Stimulated activated CD8-positive, alpha-beta memory T cell treated with anti-CD3 and anti-CD28 coated beads, Interleukin-4, amount 100 ng/mL, for 48 hours (primary cell): ENCODE data around the gene STK24.

Experiments
- DNase-seq: peaks from one replicate; pipeline ENCODE4 v3.0.0-alpha.2; 2020

Gene STK24

DNA sequence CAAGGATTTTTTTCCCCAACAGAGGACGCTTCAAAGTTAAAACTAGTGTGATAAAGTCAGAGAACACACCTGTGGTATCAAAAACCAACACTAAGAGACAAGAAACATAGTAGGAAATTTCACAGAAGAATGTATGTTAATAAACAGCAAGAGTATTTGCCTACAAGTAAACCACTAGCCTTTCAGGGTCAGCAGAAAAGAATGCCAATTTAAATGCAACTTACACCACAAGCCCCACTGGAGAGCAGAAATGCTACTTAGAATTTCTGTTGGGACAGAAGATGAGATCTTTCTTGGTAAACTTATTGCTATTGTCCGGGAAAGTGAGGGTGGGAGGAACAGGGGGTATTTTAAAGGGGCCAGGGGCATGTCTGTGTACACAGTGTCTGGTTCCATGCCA, 68.6 kb downstream of the STK24 start:
- no peak for DNase-seq

DNA sequence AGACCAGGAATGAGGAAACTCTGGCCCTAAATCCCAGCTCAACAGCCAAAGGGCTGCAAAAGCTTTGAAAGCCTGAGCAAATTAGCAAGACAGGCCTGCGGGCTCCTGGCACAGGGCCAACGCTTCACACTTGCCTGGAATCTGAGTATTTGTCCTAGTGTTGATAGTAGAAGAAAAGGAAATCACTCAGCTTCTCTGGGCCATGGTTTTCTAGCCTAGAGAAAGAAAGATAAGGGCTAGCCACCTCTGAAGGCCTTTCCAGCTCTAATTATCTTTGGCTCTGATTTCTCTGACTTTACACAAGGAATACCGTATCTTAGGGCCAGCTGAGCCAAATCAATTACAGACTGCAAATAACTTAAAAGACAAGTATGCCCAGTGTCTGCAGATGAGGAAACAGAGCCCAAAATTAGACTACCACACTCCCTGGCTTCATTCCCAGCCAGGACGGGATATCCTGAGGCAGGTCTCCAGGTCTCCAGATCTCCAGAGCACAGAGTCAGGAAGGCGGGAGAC, 69.6 kb downstream of the STK24 start:
- no peak for DNase-seq

DNA sequence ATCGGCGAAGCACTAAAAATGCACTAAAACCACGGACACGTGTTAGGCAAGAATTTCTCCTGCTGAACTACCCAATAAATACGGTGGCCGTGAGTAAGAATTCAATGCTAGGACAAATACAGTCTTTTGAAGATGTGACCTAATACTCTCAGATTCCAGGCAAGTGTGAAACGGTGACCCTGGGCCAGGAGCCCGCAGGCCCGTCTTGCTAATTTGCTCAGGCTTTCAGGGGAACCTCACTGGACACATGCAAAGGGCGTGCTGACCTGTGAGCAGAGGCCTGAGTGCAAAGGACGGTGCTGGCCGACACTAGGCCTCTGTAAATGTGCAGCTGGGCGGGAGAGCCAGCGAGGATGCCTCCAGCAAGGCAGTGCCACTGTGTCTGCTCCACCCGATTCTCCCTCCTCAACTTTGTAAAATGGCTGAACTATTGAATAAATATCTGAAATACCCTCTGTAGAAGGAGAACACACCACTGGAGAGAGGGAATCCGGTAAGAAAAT, 70.1 kb downstream of the STK24 start:
- DNase-seq: no peak

DNA sequence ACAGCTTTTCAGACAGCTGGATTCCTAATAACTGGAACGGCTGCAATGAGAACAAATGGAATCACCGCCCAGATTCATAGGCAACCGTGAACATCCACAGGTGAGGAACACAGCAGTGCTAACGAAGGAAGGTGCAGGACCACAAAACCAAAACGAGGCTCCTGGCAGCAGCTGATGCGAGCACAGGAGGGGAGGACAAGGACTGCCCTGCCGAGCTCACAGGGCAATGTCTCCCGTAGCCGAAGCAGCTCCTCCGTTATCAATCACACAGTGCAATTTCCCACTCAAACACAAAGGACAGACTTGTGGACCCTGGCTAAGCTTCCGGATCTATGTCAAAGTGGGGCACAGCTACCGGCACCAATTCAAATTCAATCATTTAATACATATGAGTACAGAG, 70.6 kb downstream of the STK24 start:
- no peak for DNase-seq

DNA sequence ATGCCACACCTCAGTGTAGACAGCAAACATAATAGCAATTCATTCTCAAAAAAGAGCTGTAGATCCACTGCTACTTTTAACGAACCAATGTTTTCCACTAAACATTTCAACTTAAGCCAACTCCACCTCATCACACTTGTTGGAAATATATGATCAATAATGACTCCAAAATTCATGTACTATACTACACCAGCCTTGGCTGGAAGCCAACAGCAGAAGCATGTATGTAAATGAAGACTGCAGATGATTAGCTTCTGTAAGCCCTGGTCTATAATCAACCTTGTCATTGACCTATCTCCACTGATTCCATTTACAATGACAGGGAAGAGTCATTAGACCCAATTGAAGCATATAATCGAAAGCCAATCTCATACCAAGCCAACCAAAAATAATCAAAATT, 71.7 kb downstream of the STK24 start:
- no peak for DNase-seq

DNA sequence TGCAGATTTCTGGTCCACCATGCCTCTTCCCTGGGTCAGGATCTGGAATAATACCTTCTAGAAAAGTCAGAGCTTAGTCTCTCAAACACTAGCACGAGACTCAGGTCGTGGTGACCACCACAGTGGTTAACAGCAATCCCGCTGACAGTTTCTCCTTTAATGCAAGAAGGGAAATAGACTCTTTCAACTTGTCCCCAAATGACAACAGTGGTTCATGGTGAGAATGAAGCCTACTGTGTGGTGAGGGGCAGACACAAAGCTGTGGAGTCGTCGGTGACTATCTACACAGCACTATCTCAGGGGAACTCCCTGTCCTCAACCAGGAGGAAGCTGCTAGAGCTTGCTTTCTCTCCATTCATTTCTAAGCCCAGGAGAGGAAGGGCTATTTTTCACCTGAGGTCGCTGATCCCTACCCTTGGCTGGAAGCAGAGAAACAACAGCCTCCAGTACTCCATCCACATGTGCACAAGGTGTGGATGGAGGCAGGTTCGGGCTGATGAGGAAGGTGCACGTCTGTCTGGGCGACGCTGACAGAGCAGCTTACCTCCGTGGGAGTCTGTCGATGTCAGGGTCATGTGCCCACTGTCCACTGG, 72.4 kb downstream of the STK24 start:
- DNase-seq: peak; percentile 39

DNA sequence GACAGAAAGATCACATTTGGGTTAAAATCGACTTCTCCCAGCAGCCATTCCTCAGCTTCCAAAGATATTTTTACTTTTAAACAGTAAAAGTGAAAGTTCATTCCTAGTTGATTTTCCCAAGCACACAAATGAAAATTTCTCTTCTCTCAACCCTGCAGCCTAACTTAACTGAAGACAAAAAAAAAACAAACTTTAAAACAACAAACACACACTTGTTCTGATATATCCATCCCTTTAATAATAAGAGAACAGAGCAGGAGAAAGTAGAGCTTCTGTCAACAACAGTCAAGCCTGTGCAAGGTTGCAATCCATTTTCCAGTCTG, 72.9 kb downstream of the STK24 start:
- DNase-seq: no peak

DNA sequence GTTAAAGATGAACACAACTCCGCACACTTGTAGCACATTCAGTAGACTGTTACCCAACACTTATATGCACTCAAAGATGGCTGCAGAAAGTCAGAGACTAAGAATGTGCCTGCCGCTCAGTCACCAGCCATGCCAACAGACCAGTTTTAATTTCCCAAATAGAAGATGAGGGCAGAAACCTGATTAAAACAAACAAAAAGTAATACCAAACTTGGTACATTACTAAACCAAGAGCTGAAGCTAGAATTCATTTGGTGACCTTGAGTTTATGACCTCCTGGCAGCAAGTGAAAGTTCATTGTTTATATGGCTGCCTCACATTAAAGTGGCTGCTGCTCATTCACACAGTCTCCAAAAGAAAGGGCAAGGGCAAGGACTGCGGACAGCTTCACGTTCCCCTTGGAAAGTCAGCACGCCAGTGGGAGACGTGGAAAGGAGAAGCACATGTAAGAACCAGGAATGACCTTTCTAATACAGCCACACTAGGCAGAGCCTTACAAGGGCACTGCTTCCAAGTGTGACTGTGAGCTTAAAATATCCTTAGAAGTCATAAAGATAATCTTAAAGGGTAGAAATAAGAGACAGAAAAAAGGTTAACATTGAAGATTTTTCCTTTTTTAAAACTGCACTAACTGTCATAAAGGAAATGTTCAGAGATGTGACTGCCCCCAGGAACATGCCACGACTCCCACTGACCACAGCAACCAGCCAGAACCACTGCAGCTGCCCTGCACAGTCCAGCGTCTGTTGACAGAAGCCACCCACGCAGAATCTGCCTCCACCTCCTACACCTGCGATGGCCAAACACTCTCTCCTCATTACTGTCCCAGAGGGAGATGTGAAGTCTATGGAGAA, 73.5 kb downstream of the STK24 start:
- no peak for DNase-seq

DNA sequence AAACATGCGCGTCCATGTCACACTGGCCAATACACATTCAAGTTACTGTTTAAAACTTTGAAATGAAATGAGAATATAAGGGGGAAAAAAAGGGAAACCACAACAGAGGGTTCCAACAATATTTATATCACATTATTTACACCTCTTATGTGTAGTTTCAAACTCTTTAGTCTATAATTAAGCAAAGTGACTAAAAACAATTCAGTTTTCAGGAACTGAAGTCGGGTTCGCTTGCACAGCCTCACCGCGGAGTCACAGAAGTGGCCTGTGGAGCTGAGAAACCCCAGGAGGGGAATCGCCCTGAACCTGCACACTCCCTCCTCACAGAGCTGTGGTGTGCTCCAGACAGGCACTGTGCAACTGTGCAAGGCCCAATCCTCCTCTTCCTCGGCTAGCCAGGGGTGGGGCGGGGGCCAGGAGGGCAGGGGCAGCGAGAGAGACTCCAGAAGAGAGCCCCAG, 75.9 kb downstream of the STK24 start:
- no peak for DNase-seq

DNA sequence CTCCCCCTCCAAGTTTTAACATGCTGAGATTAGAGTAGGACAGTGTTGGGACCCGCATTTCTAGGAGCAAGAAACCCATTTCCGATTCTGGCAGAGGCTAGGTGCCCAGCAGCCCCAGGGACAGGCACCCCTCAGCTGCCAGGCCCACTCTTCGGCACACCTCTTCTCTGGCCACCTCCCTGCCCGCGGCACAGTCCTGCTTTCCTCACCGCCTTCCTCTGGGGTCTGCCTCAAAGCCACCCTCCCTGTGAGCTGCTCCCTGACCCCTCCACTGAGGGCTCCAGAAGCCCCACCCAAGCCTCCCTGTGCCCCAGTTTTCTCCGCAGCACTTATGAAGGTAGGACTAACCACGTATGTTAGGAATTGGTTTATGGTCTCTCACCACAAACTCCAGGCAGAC, 79.9 kb downstream of the STK24 start:
- DNase-seq: no peak

DNA sequence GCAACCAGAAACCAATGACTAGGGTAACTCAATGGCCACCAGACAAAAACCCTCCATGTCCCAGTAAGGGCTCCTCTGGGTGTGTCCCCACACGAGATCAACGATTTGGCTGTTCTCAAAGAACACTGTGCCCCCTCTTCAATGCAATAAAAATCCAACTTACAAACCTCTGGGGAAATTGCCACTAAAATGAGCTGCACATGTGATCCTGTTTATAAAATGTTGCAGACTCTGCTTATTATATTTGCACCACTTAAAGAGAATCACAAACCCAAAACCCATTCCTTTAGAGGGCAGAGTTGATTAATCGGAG, 80.5 kb downstream of the STK24 start:
- no peak for DNase-seq

DNA sequence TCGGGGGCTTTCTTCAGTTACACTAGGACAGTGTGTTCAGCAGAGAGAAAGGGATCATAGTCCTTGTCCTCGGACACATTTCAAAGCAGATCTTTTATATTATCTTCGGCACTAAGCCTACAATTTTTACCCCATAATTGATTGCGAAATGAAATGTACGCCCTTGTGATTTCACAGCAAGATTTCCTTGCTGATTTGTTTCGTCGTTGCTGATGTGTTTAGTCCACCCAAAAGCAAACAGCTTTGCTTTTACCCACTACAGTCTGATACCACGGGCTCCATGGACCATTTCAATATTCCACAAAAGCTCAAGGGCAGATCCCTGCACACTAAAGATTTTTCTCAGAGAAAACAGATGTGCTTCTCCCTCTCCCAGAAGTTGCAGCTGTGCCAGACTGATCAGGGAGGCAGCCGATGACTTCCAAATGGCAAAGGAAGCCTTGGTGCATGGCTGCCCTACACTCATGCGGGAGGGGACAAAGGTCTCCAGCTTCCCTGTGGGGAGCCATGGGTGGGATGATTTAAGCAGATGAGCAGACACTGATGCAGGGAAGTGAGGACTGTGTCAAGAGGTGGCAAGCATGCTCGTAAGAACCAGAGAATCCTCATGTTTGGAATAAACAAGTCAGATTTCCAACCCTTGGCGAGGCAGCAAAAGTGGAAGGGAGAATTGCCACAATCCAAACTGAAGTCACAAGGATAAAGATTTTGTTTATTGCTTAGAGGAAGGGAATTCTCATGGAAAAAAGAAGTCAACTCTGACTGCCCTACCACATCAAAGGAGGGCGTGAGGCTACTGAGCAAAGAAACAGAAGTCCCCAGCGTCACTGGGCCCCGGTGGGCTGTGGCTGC, 81.1 kb downstream of the STK24 start:
- DNase-seq: no peak

DNA sequence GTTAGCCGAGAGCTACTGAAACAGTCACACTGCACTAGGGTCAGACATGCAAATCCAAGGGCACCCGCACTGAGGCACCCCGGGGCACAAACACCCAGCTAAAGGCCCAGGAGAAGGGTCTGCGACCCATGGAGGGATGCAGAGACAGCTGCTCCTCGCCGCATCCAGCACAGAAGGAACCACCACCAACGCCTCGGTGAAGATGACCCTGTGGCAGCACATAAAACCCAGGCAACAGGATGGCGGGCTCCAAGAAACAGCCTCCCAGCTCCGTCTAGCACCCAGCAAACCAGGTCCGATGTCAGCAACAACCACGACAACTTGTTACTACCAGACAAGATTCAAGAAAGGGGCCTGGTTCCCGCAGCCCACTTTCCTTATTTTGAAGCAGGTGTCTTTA, 82.1 kb downstream of the STK24 start:
- no peak for DNase-seq

DNA sequence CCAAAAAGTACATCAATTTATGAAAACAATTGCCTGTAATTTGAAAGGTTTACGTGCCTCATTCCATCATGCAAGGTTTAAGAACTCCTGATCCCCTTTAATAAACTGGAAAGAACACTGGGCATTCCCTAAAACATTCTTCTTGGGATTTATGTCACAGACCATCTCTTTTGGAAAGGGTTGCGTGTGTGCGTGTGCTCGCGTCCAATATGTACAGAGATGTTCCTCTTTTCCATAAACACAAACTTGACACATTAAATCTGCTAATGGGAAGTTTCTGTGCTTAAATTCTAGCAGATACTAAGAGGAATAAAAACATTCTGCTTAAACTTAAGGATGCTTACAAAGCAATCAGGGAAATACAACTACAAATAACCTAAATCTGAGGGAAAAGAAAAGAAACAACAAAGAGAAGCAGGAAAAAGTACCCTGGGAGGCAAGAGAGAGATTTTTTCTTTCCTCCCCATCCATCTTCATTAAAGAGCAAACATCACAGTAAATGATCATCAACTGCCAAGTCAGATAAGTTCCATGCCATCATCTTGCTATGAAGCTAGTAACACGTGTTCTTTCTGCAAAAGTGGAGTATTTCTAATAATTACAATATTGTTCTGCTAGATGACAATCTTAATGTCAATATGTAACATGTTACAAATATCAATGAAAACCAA, 83.7 kb downstream of the STK24 start:
- DNase-seq: no peak

DNA sequence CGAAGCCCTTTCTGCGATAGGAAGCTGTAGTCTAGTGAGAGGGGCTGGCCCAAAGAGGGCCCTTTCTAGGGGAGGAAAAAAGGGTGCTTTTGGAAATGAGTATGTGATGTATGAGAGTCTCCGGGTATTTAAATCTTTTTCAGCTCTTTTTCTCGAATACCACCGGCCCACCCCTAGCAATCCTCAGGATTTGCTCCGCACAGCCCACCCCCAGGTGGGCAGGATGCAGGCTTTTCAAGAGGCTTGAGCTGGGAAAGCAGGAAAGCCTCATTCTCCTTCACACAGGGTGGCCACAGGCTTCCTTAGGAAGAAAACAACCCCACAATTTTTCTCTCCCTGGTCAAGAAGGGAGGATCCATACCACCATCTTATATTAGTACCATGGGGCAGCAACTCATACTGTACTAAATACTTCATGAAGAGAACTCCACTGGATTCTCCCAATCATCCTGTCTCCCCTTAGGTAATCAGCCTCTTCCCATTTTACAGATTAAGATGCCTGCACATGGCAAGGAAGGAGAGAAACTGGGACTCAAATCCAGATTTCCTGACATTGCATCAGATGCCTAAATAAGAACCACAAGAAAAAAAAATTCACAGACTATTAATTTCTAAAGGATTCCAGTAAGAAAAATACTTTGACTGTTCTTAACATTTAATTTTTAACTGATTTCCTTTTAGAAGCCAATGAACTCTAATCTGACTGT, 84.4 kb downstream of the STK24 start:
- DNase-seq: no peak

DNA sequence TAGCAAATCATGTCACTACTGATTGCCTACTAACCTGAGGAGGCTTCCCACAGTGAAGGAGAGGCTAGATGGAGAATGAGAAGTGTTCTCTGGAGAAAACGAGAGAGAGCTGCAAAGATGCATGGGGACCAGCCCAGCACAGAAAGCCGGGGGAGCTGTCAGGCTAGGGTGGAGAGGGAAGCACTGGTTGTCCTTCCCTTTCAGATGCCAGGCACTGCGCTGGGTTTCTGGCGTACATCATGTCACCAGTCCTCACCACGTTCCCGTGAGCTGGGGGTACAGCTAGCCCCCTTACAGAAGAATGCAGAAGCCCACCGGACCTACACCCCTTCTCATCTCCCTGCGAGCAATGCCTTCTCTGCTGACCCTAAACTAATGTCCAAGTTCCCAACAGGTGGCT, 86.0 kb downstream of the STK24 start:
- DNase-seq: no peak

DNA sequence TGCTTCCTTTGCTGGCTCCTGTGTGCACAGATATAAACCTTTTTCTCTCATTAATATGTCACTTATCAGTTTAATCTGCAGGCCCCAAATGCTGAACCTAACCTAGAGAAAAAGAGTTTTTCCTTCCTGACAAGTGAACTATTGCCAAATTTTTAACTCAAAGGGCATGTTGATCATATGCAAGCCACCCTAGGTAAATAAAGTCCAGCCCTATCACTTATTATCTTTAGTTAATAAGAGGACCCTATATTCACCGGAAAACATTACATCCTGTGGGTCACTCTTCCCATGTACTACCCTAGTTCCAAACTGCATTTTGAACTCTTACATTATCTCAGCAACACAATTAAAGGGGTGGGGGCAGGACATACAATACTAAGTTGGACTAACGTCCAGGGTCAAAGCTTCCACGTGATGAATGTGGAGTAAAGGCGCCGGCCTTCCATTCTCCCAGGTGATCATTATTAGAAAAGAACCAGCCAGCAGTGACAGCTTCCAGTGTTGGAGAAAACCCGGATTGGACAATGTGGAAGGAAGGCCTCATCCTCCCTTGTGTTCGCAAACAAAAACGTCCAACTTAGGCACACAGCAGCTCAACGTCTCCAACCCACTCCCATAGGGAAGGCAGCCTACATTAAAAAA, 86.6 kb downstream of the STK24 start:
- no peak for DNase-seq

DNA sequence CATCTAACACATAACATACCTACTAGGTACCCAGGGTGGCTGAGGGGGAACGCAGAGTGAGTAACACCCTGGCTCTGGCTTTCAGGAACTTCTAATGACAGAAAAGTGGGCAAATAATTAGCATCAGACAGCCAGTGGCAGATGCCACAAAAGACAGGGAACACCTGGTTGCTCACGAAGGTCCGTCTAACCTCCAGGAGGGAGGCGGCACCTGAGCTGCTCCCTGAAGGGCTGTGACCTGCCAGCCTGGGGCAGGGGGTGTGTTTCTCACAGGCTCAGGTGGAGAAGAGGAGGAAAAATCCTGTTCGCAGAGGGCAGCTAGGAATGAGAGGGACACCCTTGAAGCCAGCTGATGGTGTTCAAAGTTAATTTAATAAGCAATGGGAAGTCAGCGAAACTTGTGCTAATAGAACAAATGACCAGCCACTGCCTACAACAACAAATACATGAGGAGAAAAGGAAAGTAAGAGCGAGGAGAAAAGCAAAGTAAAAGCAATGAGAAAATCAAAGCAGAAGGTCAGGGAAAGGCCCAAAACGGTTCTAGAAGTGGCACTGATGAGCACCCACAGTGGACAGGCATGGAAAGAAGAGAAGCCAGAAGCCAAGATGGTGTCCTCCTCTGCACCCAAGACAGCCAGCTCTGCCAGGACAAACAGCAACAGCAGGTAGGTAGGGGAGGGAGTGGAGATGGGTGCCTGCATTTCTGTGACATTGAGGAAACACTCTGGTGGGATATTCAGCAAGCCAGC, 87.3 kb downstream of the STK24 start:
- DNase-seq: no peak

DNA sequence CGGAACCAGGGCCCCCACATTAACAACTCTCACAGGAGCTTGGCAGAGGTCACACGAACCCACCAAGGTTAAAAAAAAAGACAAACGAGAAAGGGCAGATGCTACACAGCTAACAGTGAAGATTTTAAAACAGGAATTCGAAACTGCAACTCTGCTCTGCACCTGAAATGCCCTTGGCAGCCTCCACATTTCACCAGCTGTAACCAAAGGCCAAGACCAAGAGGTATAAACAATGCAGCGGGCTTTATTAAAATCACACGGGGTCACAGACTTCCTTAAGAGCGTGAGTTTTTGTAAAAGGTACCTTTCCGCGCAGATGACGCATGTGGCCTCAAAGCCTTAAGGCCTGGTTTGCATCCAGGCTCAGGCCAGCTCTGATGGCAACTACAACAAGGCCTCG, 88.2 kb downstream of the STK24 start:
- no peak for DNase-seq

DNA sequence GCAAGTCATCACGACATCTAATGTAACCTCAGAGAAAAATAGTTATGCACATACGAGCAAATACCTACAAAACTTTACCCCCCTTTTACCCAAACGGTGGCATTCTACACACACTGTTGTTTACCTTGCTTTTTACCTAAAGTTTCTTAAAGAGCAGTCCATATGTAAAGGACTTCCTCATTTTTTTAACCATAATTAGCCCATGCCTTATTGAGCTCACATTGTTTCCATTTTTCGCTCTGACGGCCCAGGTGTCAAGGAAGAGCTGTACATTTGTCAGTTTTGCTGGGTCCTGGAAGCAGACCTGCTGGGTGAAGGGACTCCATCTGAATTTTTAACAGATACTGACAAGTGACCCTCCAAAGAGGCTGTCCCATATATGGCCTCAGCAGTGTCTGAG, 89.4 kb downstream of the STK24 start:
- DNase-seq: no peak

DNA sequence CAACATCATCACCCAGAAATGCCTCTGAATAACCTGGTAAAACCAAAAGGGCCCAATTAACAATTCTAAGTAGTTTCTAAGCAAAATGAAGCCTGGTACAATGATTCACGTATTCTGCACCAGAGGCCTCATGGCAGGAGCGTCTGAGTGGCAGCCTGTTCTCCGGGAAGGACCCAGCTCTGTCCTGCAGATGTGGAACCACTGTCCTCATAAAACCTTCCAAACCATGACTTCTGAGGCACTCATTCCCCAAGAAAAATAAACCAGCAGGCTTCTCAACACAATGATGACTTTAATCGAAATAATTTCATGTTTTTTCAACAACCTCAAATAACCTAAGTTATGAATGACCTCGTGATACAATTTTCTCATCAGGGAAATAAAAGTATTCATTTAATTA, 89.9 kb downstream of the STK24 start:
- no peak for DNase-seq
